C1 segment of cervical spinal cord (tissue), 14 donors: ENCODE results near the gene MOB3B.
A peak's percentile ranks its signal among the peaks of the same experiment; 100 is the strongest.

ENCODE experiments used
- DNase-seq, 14 donors: peaks; one replicate each; lab custom pipeline; 2025; lab: John Stamatoyannopoulos, UW

Gene MOB3B

DNA sequence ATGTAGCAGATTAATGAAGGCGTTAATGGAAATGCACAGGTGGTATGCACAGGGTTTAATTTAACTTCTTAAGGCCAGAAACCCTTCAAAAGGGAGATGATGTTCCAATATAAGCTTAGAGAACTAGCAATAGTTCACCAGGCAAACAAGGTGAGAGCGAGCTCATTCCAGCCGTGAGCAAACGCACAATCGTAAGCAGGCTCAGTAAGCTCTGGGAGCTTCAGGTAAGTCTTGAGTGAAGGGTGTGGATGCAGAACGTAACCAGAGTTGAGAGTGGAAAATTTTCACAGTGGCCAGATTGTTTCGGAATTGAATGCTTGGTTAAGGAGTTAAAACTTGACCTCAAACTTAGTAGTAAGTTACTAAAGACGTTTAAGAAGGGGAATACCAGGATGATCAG, 238.3 kb downstream of the MOB3B start:
- DNase-seq, result no peak

DNA sequence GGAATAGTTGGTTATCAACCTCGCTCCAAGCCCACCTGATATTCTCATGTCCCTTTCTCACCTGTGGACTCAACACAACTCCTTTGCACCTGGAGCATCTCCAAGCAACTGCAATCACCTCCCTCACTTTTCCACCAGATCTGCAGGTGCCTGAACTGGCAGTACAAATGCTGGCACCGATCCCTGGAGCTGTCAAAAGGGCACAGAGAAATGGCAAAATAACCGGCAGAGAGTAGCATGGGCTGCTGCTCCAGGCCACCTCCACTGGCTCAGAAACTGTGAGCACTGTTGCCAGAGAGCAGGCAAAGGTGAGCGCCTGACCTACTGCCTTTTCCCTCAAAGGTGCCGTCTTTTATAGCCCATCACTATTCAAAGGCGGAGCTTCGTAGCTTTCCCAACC, 247.3 kb downstream of the MOB3B start:
- DNase-seq, result no peak

DNA sequence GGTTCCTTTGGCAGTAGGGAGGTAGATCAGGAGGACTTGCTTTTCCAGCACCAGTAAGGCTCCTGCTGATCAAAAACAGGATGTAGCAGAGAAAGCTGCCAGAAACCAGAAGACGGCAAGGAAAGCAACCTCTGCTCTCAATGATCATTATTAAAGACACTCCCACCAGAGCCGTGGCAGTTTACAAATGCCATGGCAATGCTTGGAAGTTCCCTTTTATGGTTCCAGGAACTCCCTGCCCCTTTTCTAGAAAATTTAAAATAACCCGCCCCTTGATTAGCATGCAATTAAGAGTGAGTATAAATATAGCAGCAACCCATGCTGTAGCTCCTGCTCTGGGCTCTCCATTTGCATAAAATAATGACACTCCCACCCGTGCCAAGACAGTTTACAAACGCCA, 248.8 kb downstream of the MOB3B start:
- no peak for DNase-seq

DNA sequence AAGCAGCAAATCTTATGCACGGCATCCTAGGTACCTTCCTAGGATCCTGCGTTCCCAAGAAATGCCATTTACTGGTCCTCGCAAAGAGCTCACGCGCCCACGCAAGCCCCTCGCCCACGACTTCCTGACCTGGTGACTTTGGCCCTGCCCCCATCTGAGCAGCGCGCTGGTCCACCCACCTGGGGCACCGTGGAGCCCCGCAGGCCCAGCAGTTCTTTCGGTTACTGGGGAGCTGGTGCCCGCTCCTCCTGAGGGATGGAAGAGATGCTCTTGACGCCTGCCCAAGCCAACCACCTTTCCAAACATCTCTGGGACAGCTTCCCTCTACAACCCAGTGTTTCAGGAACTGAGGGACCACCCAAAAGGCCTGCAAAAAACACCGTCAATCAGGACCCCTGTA, 249.4 kb downstream of the MOB3B start:
- DNase-seq, result no peak

DNA sequence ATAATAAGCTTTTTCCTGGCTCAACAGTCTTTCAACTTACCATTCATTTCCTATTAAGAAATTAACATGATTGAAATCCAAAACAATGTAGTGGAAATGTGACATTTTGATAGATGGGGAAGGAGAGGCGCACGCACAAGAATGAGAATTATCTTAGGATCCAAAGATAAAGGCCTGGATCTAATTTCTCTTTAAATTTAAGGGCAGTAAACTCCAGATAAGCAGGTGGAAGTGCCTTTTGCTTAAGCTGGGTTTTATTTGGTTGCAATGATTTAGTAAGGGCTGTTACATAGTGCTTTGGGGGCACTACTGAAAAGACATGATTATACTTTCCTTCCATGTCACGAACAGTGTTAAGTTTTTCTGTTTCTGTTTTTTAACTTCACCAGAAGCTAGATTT, 250.0 kb downstream of the MOB3B start:
- DNase-seq, result no peak

DNA sequence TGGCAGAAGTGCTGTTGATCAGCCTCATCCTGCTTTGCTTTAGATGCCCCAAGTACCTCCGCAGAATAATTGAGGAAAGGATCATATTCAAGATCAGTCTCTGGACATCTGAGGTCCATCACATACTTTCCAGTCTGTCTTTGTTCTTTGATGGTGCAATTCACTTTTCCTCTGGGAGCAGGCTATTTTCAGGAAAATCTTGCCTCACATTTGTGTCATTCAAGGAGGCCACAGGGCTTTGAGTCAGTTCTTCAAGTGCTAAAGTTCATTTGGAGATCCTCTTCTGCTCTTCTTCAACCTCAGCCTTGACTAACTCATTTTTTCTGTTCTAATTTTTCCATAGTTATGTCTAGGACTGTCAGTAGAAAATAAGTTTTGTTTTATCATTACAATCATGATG, 251.2 kb downstream of the MOB3B start:
- no peak for DNase-seq

DNA sequence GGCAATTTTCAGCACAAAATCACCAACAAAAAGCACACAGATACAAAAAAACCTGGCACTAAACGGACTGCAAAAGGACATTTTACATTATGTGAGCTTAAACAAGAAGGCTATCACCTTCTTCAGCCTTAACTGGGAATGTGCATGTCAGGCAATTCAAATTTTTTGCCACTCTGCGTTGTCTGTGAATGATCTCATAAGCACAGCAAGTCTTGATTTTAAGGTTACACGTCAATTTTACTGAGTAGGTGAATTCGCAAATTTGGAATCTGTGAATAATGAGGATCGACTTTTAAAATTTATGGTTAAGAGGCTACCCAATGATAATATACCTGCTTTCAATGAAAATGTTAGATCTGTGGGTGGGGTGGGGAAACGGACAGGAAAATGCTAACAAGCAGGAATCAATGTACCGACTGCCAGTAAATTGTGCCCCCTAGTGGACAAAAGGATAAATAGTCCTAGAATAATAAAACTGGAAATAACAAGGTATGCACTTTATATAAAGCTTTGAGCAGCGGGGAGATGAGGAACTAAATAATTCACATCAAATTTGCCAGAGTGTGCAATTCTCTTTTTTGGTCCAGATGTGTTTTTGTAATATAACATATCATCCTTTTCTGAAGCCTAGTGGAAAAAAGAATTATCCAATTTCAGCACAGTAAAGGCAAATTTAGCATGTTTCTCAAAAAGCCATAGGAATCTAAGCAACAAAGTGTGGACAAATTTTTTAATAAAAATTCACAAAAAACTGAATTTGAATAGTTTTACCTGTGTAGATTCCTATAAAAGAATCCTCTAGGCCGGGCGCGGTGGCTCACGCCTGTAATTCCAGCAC, 253.2 kb downstream of the MOB3B start:
- peak in 3 of 14 donors; percentile 11 to 28 (median 19) for DNase-seq
